BE2C (cell line): ENCODE results near the gene ZNF593OS.

Experiments used
- DNase-seq: peaks from one replicate; pipeline ENCODE4 v3.0.0-alpha.2; 2020
- H3K27me3 ChIP-seq: fragments of 250-450 bp; sonication (Bioruptor Pico); 2 replicates; pipeline ENCODE4 v1.5.1; 2020; ENCODE audit warnings: mild to moderate bottlenecking
- H3K36me3 ChIP-seq: fragments of 250-450 bp; sonication (Bioruptor Pico); 2 replicates; pipeline ENCODE4 v1.5.1; 2020; ENCODE audit warnings: mild to moderate bottlenecking
- H3K4me1 ChIP-seq: fragments of 250-450 bp; sonication (Bioruptor Pico); 2 replicates; pipeline ENCODE4 v1.5.1; 2020
- H3K4me3 ChIP-seq: 2 replicates; pipeline ENCODE4 v1.5.1; 2011; ENCODE audit warnings: low read depth, low read length
- H3K9me3 ChIP-seq: fragments of 250-450 bp; sonication (Bioruptor Pico); 2 replicates; pipeline ENCODE4 v1.5.1; 2020
- TF ChIP-seq, protein P1 (sequence below): IDR thresholded peaks from 2 replicates; pipeline ENCODE4 v1.5.1; 2012; ENCODE audit warnings: mild to moderate bottlenecking, low read depth, low read length

The ZNF593OS gene

GRCh38 chr1:26163684-26164035 lies 8.0 kb downstream of the ZNF593OS start:
- DNase-seq: no peak
- no peaks in the 10 kb centered on the region for H3K9me3 ChIP-seq
- TF ChIP-seq, protein P1, sequence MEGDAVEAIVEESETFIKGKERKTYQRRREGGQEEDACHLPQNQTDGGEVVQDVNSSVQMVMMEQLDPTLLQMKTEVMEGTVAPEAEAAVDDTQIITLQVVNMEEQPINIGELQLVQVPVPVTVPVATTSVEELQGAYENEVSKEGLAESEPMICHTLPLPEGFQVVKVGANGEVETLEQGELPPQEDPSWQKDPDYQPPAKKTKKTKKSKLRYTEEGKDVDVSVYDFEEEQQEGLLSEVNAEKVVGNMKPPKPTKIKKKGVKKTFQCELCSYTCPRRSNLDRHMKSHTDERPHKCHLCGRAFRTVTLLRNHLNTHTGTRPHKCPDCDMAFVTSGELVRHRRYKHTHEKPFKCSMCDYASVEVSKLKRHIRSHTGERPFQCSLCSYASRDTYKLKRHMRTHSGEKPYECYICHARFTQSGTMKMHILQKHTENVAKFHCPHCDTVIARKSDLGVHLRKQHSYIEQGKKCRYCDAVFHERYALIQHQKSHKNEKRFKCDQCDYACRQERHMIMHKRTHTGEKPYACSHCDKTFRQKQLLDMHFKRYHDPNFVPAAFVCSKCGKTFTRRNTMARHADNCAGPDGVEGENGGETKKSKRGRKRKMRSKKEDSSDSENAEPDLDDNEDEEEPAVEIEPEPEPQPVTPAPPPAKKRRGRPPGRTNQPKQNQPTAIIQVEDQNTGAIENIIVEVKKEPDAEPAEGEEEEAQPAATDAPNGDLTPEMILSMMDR: no peak
- H3K4me3 ChIP-seq: no peak overlapping the region
- no peaks in the 10 kb centered on the region for H3K36me3 ChIP-seq
- no peaks in the 10 kb centered on the region; the same call in 1 of the 2 replicates for H3K4me1 ChIP-seq
- H3K27me3 ChIP-seq: no peaks in the 10 kb centered on the region

- no peaks in the 10 kb centered on the region; the same call in 1 of the 2 replicates for H3K4me1 ChIP-seq
- H3K9me3 ChIP-seq: no peaks in the 10 kb centered on the region
- TF ChIP-seq, protein P1: no peak
- no peaks in the 10 kb centered on the region for H3K27me3 ChIP-seq
- H3K4me3 ChIP-seq: peak overlapping the region; percentile 39
- no peaks in the 10 kb centered on the region for H3K36me3 ChIP-seq
- DNase-seq: no peak
Observed at GRCh38 chr1:26162220-26162709, 9.4 kb downstream of the ZNF593OS start.

DNA sequence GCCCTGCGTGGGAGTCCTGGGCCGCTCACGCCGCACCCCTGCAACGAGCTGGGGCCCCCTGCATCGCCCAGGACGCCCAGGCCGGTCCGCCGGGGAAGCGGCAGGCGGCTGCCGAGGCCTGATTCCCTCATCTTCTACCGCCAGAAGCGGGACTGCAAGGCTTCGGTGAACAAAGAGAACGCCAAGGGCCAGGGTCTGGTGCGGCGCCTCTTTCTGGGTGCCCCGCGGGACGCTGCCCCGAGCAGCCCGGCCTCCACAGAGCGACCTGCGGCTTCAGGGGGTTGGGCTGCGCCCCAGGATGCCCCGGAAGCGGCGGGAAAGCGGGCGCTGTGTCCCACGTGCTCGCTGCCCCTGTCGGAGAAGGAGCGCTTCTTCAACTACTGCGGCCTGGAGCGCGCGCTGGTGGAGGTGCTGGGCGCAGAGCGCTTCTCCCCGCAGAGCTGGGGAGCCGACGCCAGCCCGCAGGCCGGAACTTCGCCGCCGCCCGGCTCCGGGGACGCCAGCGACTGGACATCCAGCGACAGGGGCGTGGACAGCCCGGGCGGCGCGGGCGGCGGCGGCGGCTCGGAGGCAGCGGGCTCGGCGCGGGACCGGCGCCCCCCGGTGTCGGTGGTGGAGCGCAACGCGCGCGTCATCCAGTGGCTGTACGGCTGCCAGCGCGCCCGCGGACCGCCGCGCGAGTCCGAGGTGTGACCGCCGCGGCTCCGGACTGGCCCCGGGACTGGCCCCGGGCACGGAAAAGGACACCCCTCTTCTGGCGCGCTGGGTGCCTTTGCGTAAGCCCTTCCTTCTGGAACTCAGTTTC lies 10.0 kb downstream of the ZNF593OS start:
- TF ChIP-seq, protein P1: no peak
- peak overlapping the region; percentile 45 for H3K4me3 ChIP-seq
- H3K27me3 ChIP-seq: no peaks in the 10 kb centered on the region
- H3K4me1 ChIP-seq: peaks cover 1% of the 10 kb centered on the region
- H3K9me3 ChIP-seq: no peaks in the 10 kb centered on the region
- no peaks in the 10 kb centered on the region for H3K36me3 ChIP-seq
- peak; percentile 61 for DNase-seq

DNA sequence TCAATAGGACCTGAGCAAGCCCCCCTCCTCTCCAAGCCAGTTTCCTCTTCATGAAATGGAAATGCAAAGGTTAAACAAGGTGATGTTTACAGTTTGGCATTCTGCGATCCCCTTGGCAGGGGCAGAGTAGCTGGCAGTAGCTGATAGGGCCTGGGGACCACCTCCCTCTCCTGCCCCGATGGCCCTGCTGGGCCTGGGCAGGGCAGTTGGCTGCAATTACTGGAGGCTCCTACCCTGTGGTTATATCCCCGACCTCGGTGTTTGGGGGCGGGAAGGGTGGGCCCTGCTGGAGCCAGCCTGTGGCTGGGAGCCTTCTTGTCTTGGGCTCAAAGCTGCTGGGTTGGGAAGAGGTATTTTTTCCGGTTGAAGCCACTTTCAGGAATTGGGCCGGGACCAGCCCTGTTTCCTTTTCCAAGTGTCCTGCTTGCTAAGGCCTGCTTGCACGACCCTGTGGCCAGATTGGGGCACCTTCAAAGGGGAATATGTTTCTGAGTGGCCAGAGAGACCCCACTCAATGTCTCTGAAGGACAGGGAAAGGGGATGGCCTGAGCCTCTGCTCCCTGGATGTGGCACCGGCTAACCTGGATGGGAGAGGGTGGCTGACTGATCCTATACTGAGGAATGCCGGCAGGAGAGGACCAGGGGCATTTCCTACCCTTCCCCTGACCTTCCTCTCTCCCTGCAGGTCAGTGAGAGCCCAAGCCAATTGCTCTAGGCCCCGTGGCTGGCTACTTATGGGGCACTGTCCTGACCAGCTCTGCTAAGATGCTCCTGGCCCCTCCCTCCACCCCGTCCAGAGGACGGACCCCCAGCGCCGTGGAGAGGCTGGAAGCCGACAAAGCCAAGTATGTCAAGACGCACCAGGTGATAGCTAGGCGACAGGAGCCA lies 10.9 kb downstream of the ZNF593OS start:
- H3K4me3 ChIP-seq: peak overlapping the region; percentile 45
- peaks cover 7% of the 10 kb centered on the region for H3K4me1 ChIP-seq
- no peaks in the 10 kb centered on the region for H3K9me3 ChIP-seq
- TF ChIP-seq, protein P1: no peak
- DNase-seq: no peak
- no peaks in the 10 kb centered on the region for H3K27me3 ChIP-seq
- no peaks in the 10 kb centered on the region for H3K36me3 ChIP-seq

GRCh38 chr1:26159743-26160039 lies 11.9 kb downstream of the ZNF593OS start:
- TF ChIP-seq, protein P1: no peak
- no peak for DNase-seq
- H3K4me3 ChIP-seq: no peak overlapping the region
- H3K4me1 ChIP-seq: peaks cover 7% of the 10 kb centered on the region
- no peaks in the 10 kb centered on the region for H3K27me3 ChIP-seq
- no peaks in the 10 kb centered on the region for H3K9me3 ChIP-seq
- H3K36me3 ChIP-seq: no peaks in the 10 kb centered on the region
